HG03175 (cell line): Measurements from ENCODE around the gene MRTO4.
"Not testable (repeated sequence)": the region's sequence is repeated elsewhere in the genome, so short reads cannot be mapped to it uniquely, and the experiment has no call there.

Experiments used
- ATAC-seq: cut with Tn5 transposase; IDR thresholded peaks from one replicate; pipeline ENCODE4 v1.9.1; 2021; ENCODE audit warnings: mild to moderate bottlenecking, moderate library complexity; ENCODE audit not compliant: unreplicated experiment

The MRTO4 gene

GRCh38 chr1:19269427-19270342, 18.1 kb downstream of the MRTO4 start:
- ATAC-seq, result not testable (repeated sequence)

GRCh38 chr1:19270343-19270730, 18.7 kb downstream of the MRTO4 start:
- ATAC-seq, result not testable (repeated sequence)

- no peak for ATAC-seq
Observed at GRCh38 chr1:19272064-19272463, 20.5 kb downstream of the MRTO4 start.

- ATAC-seq, result no peak
Observed at GRCh38 chr1:19273106-19273843, 21.7 kb downstream of the MRTO4 start.

DNA sequence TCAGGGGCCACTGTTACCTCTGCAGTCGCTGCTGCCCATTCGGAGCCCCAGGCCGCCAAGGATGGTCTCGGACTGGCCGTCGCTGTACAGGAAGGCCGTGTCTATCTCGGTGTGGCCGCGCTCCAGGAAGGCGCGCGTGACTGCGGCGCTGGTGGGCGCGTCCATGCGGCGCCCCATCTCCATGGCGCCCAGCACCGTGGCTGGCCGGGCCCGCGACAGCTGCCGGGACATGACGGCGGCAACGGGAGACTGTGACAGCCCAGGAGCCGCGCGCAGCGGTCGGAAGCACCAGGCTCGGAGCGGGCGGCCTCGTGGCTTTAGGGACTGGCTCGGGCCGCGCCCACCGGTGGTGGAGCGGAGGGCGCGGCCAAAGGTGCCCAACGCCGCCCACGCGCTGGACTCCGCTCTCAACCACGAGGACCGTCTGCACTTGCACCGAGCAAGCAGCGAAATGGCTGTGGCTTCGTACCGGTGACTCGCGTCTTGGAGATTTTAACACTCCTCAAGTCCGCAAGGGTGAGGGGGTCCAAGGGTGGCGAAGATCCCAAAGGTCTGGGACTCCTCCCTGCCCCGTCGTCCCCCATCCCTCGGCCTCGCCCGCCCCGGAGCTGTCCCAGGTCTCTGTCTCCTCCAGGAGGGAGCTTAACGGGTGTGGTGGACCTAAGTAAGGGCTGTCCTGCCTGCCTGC, 22.4 kb downstream of the MRTO4 start:
- not testable (repeated sequence) for ATAC-seq

- ATAC-seq, result no peak
Observed at GRCh38 chr1:19274636-19275035, 23.0 kb downstream of the MRTO4 start.

DNA sequence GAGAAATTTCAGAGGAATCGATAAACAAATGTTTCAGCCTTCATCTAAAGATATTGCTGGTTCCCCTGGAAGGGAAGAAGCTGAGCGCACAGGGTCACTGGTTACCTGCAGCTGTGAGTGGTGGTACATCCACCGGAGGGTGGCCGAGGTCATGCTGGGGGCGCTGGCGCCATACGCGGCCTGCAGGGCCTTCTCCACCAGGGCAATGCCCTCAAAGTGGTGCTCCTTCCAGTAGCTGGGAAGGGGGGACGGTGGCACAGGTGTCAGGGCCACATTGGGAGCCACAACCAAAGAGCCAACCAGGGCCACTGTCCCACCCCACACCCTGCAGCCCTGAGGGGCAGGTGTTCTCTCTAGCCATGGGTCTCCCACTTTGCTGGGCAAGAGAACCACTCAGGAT, 32.3 kb downstream of the MRTO4 start:
- no peak for ATAC-seq

DNA sequence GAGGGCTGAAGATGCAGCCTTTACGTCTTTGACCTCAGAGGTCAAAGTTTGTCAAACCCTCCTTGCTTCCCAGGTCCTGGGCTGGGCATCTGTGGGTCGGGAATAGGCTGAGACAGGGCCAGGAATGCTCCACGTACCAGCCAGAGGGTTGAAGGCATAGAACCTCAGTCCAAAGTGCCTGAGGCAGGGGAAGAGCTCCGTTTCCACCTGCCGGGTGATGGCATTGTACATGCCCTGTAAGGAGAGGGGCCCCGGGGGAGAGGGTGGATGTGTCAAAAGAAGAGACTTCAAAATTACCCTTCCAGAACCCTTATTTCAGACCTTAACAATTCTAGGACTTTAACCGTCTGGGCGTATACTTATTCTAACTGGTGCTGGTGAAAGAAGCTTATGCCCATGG, 33.3 kb downstream of the MRTO4 start:
- no peak for ATAC-seq

DNA sequence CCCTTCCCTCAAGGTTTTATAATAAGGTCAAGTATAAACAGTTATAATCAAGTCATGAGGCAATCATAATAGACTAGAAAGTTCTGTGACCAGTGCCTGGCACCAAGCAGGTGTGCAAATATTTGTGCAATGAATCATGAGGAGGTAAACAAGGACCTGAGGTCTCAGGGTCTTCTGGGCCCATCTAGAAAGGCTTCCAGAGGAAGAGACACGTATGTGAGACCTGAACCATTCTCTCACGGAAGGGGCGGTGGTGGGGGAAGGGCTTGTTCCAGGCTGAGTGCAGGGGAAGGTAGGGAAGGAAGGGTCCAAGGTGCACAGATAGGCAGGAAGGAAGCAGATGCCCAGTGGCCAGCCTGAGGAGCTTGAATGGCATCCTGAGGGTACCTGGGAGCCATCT, 33.8 kb downstream of the MRTO4 start:
- ATAC-seq, result not testable (repeated sequence)

DNA sequence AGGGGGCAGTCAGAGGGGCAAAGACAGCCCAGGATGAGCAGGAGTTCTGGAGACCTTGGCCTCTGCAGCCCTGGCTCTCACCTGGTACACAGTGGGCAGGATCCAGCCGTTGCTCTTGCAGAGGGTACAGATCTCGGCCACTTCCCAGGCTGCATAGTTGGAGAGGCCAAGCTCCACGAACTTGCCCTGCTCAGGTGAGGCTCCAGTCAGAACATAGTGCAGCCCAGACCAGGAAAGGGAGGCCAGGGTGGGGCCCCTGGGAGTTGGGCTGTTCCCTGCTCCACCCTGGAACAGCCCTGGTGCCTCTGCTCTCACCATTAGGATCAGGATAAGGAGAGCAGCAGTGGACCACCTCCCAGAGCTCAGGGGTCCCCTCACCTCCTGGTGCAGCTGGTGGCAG, 34.2 kb downstream of the MRTO4 start:
- ATAC-seq, result not testable (repeated sequence)

DNA sequence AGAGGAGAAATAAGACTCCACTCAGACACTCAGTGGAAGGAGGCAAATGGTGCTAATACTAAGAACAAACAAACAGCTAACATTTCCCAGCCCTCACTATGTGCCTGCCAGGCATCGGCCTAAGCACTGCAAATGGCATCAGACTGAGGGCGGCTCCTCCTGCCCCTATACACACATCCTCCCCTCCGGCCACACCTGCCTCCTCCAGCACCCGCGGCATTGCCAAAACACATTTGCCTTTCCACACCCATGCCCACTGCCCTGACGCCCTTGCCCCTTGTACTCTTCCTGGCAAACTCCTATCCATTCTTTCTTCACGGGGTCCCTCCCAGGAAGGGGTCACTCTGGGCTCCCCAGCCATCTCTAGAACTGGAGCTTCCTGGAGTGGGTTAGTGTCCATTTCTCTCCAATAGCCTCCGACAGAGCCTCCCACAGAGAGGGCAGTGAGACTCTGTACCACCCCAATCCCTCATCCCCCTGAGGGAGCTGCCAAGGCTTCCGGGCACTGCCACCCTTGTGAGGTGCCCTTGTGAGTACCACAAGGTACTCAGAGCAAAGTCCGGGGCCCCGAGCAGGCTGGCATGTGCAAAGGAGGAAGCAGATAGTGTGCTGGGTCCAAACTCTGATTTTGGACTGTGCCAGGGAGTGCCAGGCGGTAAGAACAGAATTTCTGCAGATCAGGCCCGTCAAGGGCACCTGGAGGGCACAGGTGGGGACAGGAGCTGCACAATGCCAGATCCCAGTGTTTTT, 36.0 kb downstream of the MRTO4 start:
- no peak for ATAC-seq

- ATAC-seq, result not testable (repeated sequence)
Observed at GRCh38 chr1:19288324-19289241, 37.0 kb downstream of the MRTO4 start, which contains the start of gene AKR7A3. AKR7A3 (minus strand) TSS chr1:19288770; CDS start chr1:19288709, 61 bp downstream.

GRCh38 chr1:19289244-19289643, 37.6 kb downstream of the MRTO4 start:
- ATAC-seq, result no peak

GRCh38 chr1:19294638-19295037, 43.0 kb downstream of the MRTO4 start:
- no peak for ATAC-seq

DNA sequence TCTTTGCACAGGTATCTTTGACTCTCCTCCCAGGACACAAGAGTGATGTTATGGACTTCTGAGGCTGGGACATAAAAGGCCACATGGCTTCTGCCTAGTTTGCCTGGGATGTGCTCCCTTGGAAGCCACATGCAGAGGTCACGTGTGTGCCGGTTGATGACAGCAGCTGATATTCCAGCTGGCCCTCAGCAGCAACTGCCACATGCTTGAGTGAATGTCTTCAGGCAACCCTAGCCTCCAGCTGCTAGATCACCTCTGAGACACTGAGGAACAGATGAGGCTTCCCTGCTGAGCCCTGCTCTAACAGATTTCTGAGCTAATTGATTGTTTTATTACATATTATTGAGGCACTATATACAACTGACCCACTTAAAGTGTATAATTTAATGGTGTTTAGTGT, 48.6 kb downstream of the MRTO4 start:
- ATAC-seq, result no peak

GRCh38 chr1:19304081-19304480, 52.5 kb downstream of the MRTO4 start:
- not testable (repeated sequence) for ATAC-seq

DNA sequence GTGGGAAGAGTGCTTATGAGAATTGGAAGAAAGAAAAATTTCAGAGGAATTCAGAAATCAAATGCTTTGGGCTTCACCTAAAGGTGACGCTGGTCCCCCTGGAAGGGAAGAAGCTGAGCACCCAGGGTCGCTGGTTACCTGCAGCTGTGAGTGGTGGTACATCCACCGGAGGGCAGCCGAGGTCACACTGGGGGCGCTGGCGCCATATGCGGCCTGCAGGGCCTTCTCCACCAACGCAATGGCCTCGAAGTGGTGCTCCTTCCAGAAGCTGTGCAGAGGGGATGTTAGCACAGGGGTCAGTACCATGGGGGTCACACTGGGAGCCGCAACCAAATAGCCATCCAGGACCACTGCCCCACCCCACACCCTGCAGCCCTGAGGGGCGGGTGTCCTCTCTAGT, 54.3 kb downstream of the MRTO4 start:
- ATAC-seq, result no peak

DNA sequence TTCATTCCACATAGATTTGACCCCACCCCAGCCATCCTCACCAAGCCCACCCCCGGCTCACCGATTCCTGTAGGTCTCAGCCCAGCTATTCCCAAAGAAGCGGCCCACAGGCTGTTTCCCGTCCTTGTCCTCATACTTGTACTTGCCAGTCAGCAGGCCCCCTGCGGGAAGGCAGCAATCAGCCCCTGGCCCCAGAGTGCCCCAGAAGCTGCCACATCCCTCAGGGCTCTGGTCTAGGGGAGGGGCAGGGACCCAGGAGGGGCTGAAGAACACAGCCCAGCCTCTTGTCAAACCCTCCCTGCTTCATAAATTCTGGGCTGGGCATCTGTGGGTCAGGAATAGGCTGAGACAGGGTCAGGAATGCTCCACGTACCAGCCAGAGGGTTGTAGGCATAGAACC, 55.3 kb downstream of the MRTO4 start:
- no peak for ATAC-seq

GRCh38 chr1:19307794-19308508, 56.3 kb downstream of the MRTO4 start:
- no peak for ATAC-seq
